MCF 10A (cell line): ENCODE results near the gene FAM83G. TPM values are rescaled to one million over a fixed set of nuclear protein-coding genes. Genes with fewer than 3 reads are reported as not detected.

Experiments
- BruUV-seq: library from RNA; stranded (reverse); fragments of 400-500 nt; replicated peaks from 2 replicates; lab custom pipeline; 2021; lab: Mats Ljungman, UMichigan
- CTCF ChIA-PET: fragments of 300-600 bp; sonication (Branson Sonifier 250); formaldehyde crosslinking; extraction: SDS; loops from one replicate; lab custom pipeline; 2021; ENCODE audit warnings: antibody characterized with exemption, inconsistent platforms; lab: Yijun Ruan, JAX
- POLR2A ChIA-PET: fragments of 300-600, 350-650 bp; sonication (Branson Sonifier 250); formaldehyde crosslinking; extraction: SDS; loops from one replicate; lab custom pipeline; 2020; ENCODE audit warnings: antibody characterized with exemption, inconsistent platforms; lab: Yijun Ruan, JAX
- DNase-seq: peaks from one replicate; pipeline ENCODE4 v3.0.0-alpha.2; 2018; ENCODE audit not compliant: unreplicated experiment
- H3K27ac Mint-ChIP-seq: one replicate; pipeline ENCODE4 v1.8.0; 2022; ENCODE audit warnings: mild to moderate bottlenecking, low read depth, mixed read lengths; ENCODE audit not compliant: unreplicated experiment
- H3K27me3 Mint-ChIP-seq: one replicate; pipeline ENCODE4 v1.8.0; 2022; ENCODE audit warnings: mixed read lengths; ENCODE audit not compliant: insufficient read depth, unreplicated experiment
- H3K36me3 Mint-ChIP-seq: one replicate; pipeline ENCODE4 v1.8.0; 2022; ENCODE audit warnings: mild to moderate bottlenecking, moderate library complexity, mixed read lengths; ENCODE audit not compliant: insufficient read depth, unreplicated experiment
- H3K4me1 Mint-ChIP-seq: one replicate; pipeline ENCODE4 v1.8.0; 2022; ENCODE audit warnings: mixed read lengths; ENCODE audit not compliant: insufficient read depth, unreplicated experiment
- H3K4me3 Mint-ChIP-seq: one replicate; pipeline ENCODE4 v1.8.0; 2022; ENCODE audit warnings: mild to moderate bottlenecking, moderate library complexity, mixed read lengths; ENCODE audit not compliant: unreplicated experiment
- H3K9me3 Mint-ChIP-seq: one replicate; pipeline ENCODE4 v1.8.0; 2022; ENCODE audit warnings: mixed read lengths; ENCODE audit not compliant: unreplicated experiment
- CTCF ChIP-seq: fragments of 200-600 bp; IDR thresholded peaks from one replicate; pipeline ENCODE4 v1.8.0; 2022; ENCODE audit warnings: antibody characterized with exemption, mild to moderate bottlenecking; ENCODE audit not compliant: unreplicated experiment
- intact Hi-C: fragments of 100-400 bp; cut with micrococcal nuclease; formaldehyde crosslinking; loops from 2 replicates; pipeline ENCODE4 v1.14.1; 2022
- total RNA-seq: library from RNA; stranded (reverse); gene quantifications from 2 replicates; pipeline ENCODE4 v1.2.3, GENCODE V29; 2022

The FAM83G gene
- total RNA-seq, 1 experiment from 2014 or later, result 50.1 TPM

- ChIA-PET POLR2A (no interaction called here), CTCF (interaction anchor here (3.8 kb wide), 1 partner anchor 39 kb away, joined by 24 read pairs; no protein-coding TSS in a partner anchor)
- H3K27me3 Mint-ChIP-seq, result no peaks in the 10 kb centered on the region
- intact Hi-C loops, result no loop called here
- H3K4me1 Mint-ChIP-seq, result peaks cover 11% of the 10 kb centered on the region
- BruUV-seq, result no TSS peak
- H3K27ac Mint-ChIP-seq, result no peak overlapping the region
- H3K36me3 Mint-ChIP-seq, result peaks cover 35% of the 10 kb centered on the region
- TF ChIP-seq CTCF, result no peak
- H3K4me3 Mint-ChIP-seq, result no peak overlapping the region
- H3K9me3 Mint-ChIP-seq, result peaks cover 12% of the 10 kb centered on the region
- DNase-seq, result no peak
These were observed 5.2 kb downstream of the FAM83G start for GRCh38 chr17:18999394-18999793.

- H3K27ac Mint-ChIP-seq, result no peak overlapping the region
- H3K27me3 Mint-ChIP-seq, result no peaks in the 10 kb centered on the region
- POLR2A ChIA-PET, result no interaction called here
- intact Hi-C loops, result no loop called here
- no TSS peak for BruUV-seq
- no peak for DNase-seq
- peaks cover 39% of the 10 kb centered on the region for H3K36me3 Mint-ChIP-seq
- CTCF ChIA-PET, result no interaction called here
- H3K9me3 Mint-ChIP-seq, result peaks cover 12% of the 10 kb centered on the region
- H3K4me3 Mint-ChIP-seq, result no peak overlapping the region
- H3K4me1 Mint-ChIP-seq, result peaks cover 11% of the 10 kb centered on the region
- TF ChIP-seq CTCF, result no peak
These were observed 6.8 kb downstream of the FAM83G start for GRCh38 chr17:18997650-18998196.

- ChIA-PET CTCF (no interaction called here), POLR2A (interaction anchor here (0.6 kb wide), 1 partner anchor 8 kb away, joined by 4 read pairs; the partner anchor contains the start of gene FAM83G)
- H3K27ac Mint-ChIP-seq, result no peak overlapping the region
- no peak for TF ChIP-seq CTCF
- H3K4me3 Mint-ChIP-seq, result no peak overlapping the region
- H3K27me3 Mint-ChIP-seq, result no peaks in the 10 kb centered on the region
- peaks cover 33% of the 10 kb centered on the region for H3K36me3 Mint-ChIP-seq
- no TSS peak for BruUV-seq
- peaks cover 3% of the 10 kb centered on the region for H3K4me1 Mint-ChIP-seq
- no peak for DNase-seq
- intact Hi-C loops, result no loop called here
- H3K9me3 Mint-ChIP-seq, result peaks cover 12% of the 10 kb centered on the region
These were observed 8.1 kb downstream of the FAM83G start for GRCh38 chr17:18996458-18996857.

GRCh38 chr17:18995220-18995619, 9.3 kb downstream of the FAM83G start:
- ChIA-PET POLR2A (interaction anchor here (0.5 kb wide), 1 partner anchor 91 kb away, joined by 3 read pairs; no protein-coding TSS in a partner anchor), CTCF (interaction anchor here (0.7 kb wide), 1 partner anchor 14 kb away, joined by 3 read pairs; no protein-coding TSS in a partner anchor)
- no peaks in the 10 kb centered on the region for H3K27me3 Mint-ChIP-seq
- TF ChIP-seq CTCF, result no peak
- DNase-seq, result no peak
- H3K27ac Mint-ChIP-seq, result no peak overlapping the region
- H3K9me3 Mint-ChIP-seq, result peaks cover 12% of the 10 kb centered on the region
- peaks cover 33% of the 10 kb centered on the region for H3K36me3 Mint-ChIP-seq
- intact Hi-C loops, result no loop called here
- no TSS peak for BruUV-seq
- H3K4me1 Mint-ChIP-seq, result no peaks in the 10 kb centered on the region
- no peak overlapping the region for H3K4me3 Mint-ChIP-seq
